Liver (tissue), 9 donors: Measurements from ENCODE around the gene RBMS3. TPM values are rescaled to one million over a fixed set of nuclear protein-coding genes. Genes with fewer than 3 reads are reported as not detected.

Source experiments
- DNase-seq: peaks from one replicate; pipeline ENCODE4 v3.0.0-alpha.2; 2017; ENCODE audit warnings: low spot score
- H3K27ac ChIP-seq, 2 donors: one replicate each; pipeline ENCODE4 v1.7.0; 2013; ENCODE audit warnings: inconsistent platforms in 2 of 2, low read length in 2 of 2, control low read depth in 1 of 2, low read depth in 1 of 2, mild to moderate bottlenecking in 1 of 2
- H3K27me3 ChIP-seq, 4 donors: one replicate each; pipeline versions ENCODE4 v1.6.1 to v1.7.0; 2013; ENCODE audit warnings: low read length in 3 of 4, inconsistent platforms in 1 of 4, mild to moderate bottlenecking in 1 of 4, moderate library complexity in 1 of 4; ENCODE audit not compliant: control insufficient read depth in 4 of 4, insufficient read depth in 4 of 4
- H3K36me3 ChIP-seq, 4 donors: one replicate each; pipeline versions ENCODE4 v1.6.1 to v1.7.0; 2013; ENCODE audit warnings: low read length in 3 of 4, mild to moderate bottlenecking in 3 of 4, low read depth in 1 of 4, moderate library complexity in 1 of 4; ENCODE audit not compliant: control insufficient read depth in 4 of 4, insufficient read depth in 3 of 4
- H3K4me1 ChIP-seq, 4 donors: one replicate each; pipeline versions ENCODE4 v1.6.1 to v1.7.0; 2013; ENCODE audit warnings: low read length in 3 of 4, mild to moderate bottlenecking in 3 of 4, moderate library complexity in 1 of 4; ENCODE audit not compliant: control insufficient read depth in 4 of 4, insufficient read depth in 4 of 4
- H3K4me3 ChIP-seq, 3 donors: one replicate each; pipeline versions ENCODE4 v1.6.1 to v1.7.0; 2013; ENCODE audit warnings: low read length in 3 of 3, control low read depth in 1 of 3, low read depth in 1 of 3, mild to moderate bottlenecking in 1 of 3
- H3K9ac ChIP-seq, 2 donors: one replicate each; pipeline ENCODE4 v1.7.0; 2013; ENCODE audit warnings: low read length in 2 of 2, mild to moderate bottlenecking in 2 of 2, moderate library complexity in 2 of 2, control low read depth in 1 of 2, low read depth in 1 of 2
- H3K9me3 ChIP-seq, 4 donors: one replicate each; pipeline versions ENCODE4 v1.6.1 to v1.7.0; 2013; ENCODE audit warnings: low read length in 3 of 4; ENCODE audit not compliant: control insufficient read depth in 4 of 4
- EGR1 ChIP-seq, 2 donors: IDR thresholded peaks; 2 replicates each; pipeline ENCODE4 v1.6.1; 2016 to 2018; ENCODE audit warnings: antibody characterized with exemption in 2 of 2, low read depth in 2 of 2
- FOXA1 ChIP-seq: IDR thresholded peaks from 2 replicates; pipeline ENCODE4 v1.6.1; 2016; ENCODE audit warnings: antibody characterized with exemption
- FOXA2 ChIP-seq: IDR thresholded peaks from 2 replicates; pipeline ENCODE4 v1.6.1; 2016; ENCODE audit warnings: antibody characterized with exemption
- GABPA ChIP-seq, 2 donors: IDR thresholded peaks in 1 of 2; conservative IDR thresholded peaks in 1 of 2; 2 replicates each; pipeline ENCODE4 v1.6.1; 2016; ENCODE audit warnings: antibody characterized with exemption in 2 of 2, mild to moderate bottlenecking in 1 of 2, moderate library complexity in 1 of 2
- HNF4G ChIP-seq: IDR thresholded peaks from 2 replicates; pipeline ENCODE4 v1.6.1; 2016; ENCODE audit warnings: antibody characterized with exemption
- RAD21 ChIP-seq, 2 donors: IDR thresholded peaks; 2 replicates each; pipeline ENCODE4 v1.6.1; 2016; ENCODE audit warnings: antibody characterized with exemption in 2 of 2, mild to moderate bottlenecking in 2 of 2
- REST ChIP-seq: IDR thresholded peaks from 2 replicates; pipeline ENCODE4 v1.6.1; 2016; ENCODE audit warnings: antibody characterized with exemption, mild to moderate bottlenecking
- RXRA ChIP-seq, 2 donors: IDR thresholded peaks; 2 replicates each; pipeline ENCODE4 v1.6.1; 2017 to 2018; ENCODE audit warnings: antibody characterized with exemption in 2 of 2, mild to moderate bottlenecking in 1 of 2
- TAF1 ChIP-seq: conservative IDR thresholded peaks from 2 replicates; pipeline ENCODE4 v1.6.1; 2016; ENCODE audit warnings: antibody characterized with exemption, mild to moderate bottlenecking
- YY1 ChIP-seq: IDR thresholded peaks from 2 replicates; pipeline ENCODE4 v1.6.1; 2016; ENCODE audit warnings: antibody characterized with exemption, mild to moderate bottlenecking
- WGBS: extraction: QIAGEN DNeasy Blood & Tissue Kit; methylation state at CpG from one replicate; pipeline ENCODE4 v1.1.7; 2013; 5-methylcytosine and 5-hydroxymethylcytosine counted together
- polyA plus RNA-seq, 2 donors: library from polyadenylated mRNA; stranded (reverse) in 1 of 2; unstranded in 1 of 2; fragments of 200-250 nt in 1 of 2; fragments of >200 nt in 1 of 2; fragmentation: Nextera tagmentation in 1 of 2; extraction: Ambion mirVana in 1 of 2; gene quantifications; one replicate each; pipeline versions ENCODE4 v1.2.1 to v1.2.3, GENCODE V29; 2013 to 2015
- total RNA-seq, 2 donors: library from RNA; depleted of rRNA; stranded (reverse); fragments of >200 nt; gene quantifications; one replicate each; pipeline ENCODE4 v1.2.3, GENCODE V29; 2014
- TF ChIP-seq, protein P1 (sequence below): fragments of 150-350 bp; IDR thresholded peaks from 2 replicates; pipeline ENCODE4 v1.5.1; 2017; ENCODE audit warnings: improper control_type of control experiment, low read depth, low read length; ENCODE audit not compliant: missing input control
- TF ChIP-seq, protein P2 (sequence below): IDR thresholded peaks from 2 replicates; pipeline ENCODE4 v1.6.1; 2016; ENCODE audit warnings: antibody characterized with exemption
- TF ChIP-seq, protein P3 (sequence below): IDR thresholded peaks from 2 replicates; pipeline ENCODE4 v1.6.1; 2016; ENCODE audit warnings: antibody characterized with exemption
- TF ChIP-seq, protein P4 (sequence below): IDR thresholded peaks from 2 replicates; pipeline ENCODE4 v1.6.1; 2016; ENCODE audit warnings: antibody characterized with exemption
- donor health status: healthy.
- donor health status: healthy.
- donor health status: healthy.
- donor health status: healthy.
- donor health status: healthy.

Gene RBMS3
- total and polyA plus RNA-seq, 4 donors, result 1.2 to 14.9 (median 9.3) TPM

- no peak for TF ChIP-seq RXRA (IDR thresholded peaks at IDR 0.05)
- no peak for TF ChIP-seq REST
- TF ChIP-seq GABPA (IDR thresholded peaks at IDR 0.05 in 1 of 2, conservative IDR thresholded peaks at IDR 0.05 in 1 of 2), result no peak
- TF ChIP-seq, protein P1, sequence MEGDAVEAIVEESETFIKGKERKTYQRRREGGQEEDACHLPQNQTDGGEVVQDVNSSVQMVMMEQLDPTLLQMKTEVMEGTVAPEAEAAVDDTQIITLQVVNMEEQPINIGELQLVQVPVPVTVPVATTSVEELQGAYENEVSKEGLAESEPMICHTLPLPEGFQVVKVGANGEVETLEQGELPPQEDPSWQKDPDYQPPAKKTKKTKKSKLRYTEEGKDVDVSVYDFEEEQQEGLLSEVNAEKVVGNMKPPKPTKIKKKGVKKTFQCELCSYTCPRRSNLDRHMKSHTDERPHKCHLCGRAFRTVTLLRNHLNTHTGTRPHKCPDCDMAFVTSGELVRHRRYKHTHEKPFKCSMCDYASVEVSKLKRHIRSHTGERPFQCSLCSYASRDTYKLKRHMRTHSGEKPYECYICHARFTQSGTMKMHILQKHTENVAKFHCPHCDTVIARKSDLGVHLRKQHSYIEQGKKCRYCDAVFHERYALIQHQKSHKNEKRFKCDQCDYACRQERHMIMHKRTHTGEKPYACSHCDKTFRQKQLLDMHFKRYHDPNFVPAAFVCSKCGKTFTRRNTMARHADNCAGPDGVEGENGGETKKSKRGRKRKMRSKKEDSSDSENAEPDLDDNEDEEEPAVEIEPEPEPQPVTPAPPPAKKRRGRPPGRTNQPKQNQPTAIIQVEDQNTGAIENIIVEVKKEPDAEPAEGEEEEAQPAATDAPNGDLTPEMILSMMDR, result no peak
- TF ChIP-seq TAF1, result no peak
- TF ChIP-seq, protein P2, sequence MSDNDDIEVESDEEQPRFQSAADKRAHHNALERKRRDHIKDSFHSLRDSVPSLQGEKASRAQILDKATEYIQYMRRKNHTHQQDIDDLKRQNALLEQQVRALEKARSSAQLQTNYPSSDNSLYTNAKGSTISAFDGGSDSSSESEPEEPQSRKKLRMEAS, result no peak
- TF ChIP-seq FOXA2, result no peak
- TF ChIP-seq EGR1 (IDR thresholded peaks at IDR 0.05; ENCODE audit: low read depth in 2 of 2), result no peak
- no peak for TF ChIP-seq FOXA1
- TF ChIP-seq, protein P3, sequence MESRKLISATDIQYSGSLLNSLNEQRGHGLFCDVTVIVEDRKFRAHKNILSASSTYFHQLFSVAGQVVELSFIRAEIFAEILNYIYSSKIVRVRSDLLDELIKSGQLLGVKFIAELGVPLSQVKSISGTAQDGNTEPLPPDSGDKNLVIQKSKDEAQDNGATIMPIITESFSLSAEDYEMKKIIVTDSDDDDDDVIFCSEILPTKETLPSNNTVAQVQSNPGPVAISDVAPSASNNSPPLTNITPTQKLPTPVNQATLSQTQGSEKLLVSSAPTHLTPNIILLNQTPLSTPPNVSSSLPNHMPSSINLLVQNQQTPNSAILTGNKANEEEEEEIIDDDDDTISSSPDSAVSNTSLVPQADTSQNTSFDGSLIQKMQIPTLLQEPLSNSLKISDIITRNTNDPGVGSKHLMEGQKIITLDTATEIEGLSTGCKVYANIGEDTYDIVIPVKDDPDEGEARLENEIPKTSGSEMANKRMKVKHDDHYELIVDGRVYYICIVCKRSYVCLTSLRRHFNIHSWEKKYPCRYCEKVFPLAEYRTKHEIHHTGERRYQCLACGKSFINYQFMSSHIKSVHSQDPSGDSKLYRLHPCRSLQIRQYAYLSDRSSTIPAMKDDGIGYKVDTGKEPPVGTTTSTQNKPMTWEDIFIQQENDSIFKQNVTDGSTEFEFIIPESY, result no peak
- TF ChIP-seq YY1, result no peak
- TF ChIP-seq, protein P4, sequence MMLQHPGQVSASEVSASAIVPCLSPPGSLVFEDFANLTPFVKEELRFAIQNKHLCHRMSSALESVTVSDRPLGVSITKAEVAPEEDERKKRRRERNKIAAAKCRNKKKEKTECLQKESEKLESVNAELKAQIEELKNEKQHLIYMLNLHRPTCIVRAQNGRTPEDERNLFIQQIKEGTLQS, result no peak
- TF ChIP-seq HNF4G, result no peak
- Histone ChIP-seq H3K9me3 (no peaks in the 10 kb centered on the region), H3K27ac (no peak overlapping the region), H3K9ac (no peak overlapping the region), H3K4me1 (peaks cover 0 to 9% (median 4%) of the 10 kb centered on the region in 4 donors), H3K27me3 (no peaks in the 10 kb centered on the region), H3K4me3 (no peak overlapping the region), H3K36me3 (no peaks in the 10 kb centered on the region)
- no peak for DNase-seq
- WGBS, result 79% methylated on average over 1 of the region's 1 CpG
Observed at GRCh38 chr3:29527246-29527645, 246.4 kb downstream of the RBMS3 start.

- H3K9ac ChIP-seq, result no peak overlapping the region
- no peaks in the 10 kb centered on the region for H3K27me3 ChIP-seq
- H3K36me3 ChIP-seq, result no peaks in the 10 kb centered on the region
- no peak overlapping the region for H3K4me3 ChIP-seq
- no peak overlapping the region for H3K27ac ChIP-seq
- no peaks in the 10 kb centered on the region for H3K4me1 ChIP-seq
- H3K9me3 ChIP-seq, result no peaks in the 10 kb centered on the region
- 62% methylated on average over 4 of the region's 4 CpGs for WGBS
- no peak for DNase-seq
- TF ChIP-seq FOXA2 (no peak), RAD21 (IDR thresholded peaks at IDR 0.05) (peak in 1 of 2 donors; percentile 5)
Observed at GRCh38 chr3:29531644-29532043, 250.8 kb downstream of the RBMS3 start.
